HEK293T (cell line): ENCODE measurements around the gene SPATA20.

ENCODE experiments used
- CTCF ChIA-PET: fragments of 350-600 bp; formaldehyde crosslinking; extraction: SDS; loops from one replicate; lab custom pipeline; 2021; ENCODE audit warnings: antibody characterized with exemption, inconsistent platforms; lab: Yijun Ruan, JAX
- POLR2A ChIA-PET: fragments of 350-600 bp; formaldehyde crosslinking; extraction: SDS; loops from one replicate; lab custom pipeline; 2020; ENCODE audit warnings: antibody characterized with exemption, inconsistent platforms; lab: Yijun Ruan, JAX
- DNase-seq: peaks from one replicate; pipeline ENCODE4 v3.0.0; 2012; ENCODE audit warnings: mixed read lengths; ENCODE audit errors: extremely low spot score
- ARNT ChIP-seq: fragments of 450-650 bp; IDR thresholded peaks from 2 replicates; pipeline ENCODE4 v1.6.1; 2017; ENCODE audit warnings: mild to moderate bottlenecking
- BHLHE40 ChIP-seq: fragments of 450-650 bp; IDR thresholded peaks from 2 replicates; pipeline ENCODE4 v1.6.1; 2016; ENCODE audit warnings: mild to moderate bottlenecking, moderate library complexity, borderline replicate concordance
- CTBP1 ChIP-seq: fragments of 450-650 bp; IDR thresholded peaks from 2 replicates; pipeline ENCODE4 v1.6.1; 2016; ENCODE audit warnings: borderline replicate concordance
- ELF4 ChIP-seq: fragments of 450-650 bp; IDR thresholded peaks from 2 replicates; pipeline ENCODE4 v1.6.1; 2017; ENCODE audit warnings: antibody characterized with exemption
- FOXA1 ChIP-seq: fragments of 450-650 bp; IDR thresholded peaks from 2 replicates; pipeline ENCODE4 v1.6.1; 2016; ENCODE audit warnings: mild to moderate bottlenecking
- FOXK2 ChIP-seq: fragments of 450-650 bp; IDR thresholded peaks from 2 replicates; pipeline ENCODE4 v1.6.1; 2016; ENCODE audit warnings: mild to moderate bottlenecking
- FOXM1 ChIP-seq: fragments of 450-650 bp; IDR thresholded peaks from 2 replicates; pipeline ENCODE4 v1.6.1; 2017; ENCODE audit warnings: mild to moderate bottlenecking, borderline replicate concordance
- HDGF ChIP-seq: fragments of 450-650 bp; IDR thresholded peaks from 2 replicates; pipeline ENCODE4 v1.6.1; 2017; ENCODE audit warnings: antibody characterized with exemption, borderline replicate concordance
- L3MBTL2 ChIP-seq: fragments of 450-650 bp; conservative IDR thresholded peaks from 2 replicates; pipeline ENCODE4 v1.6.1; 2016; ENCODE audit warnings: mild to moderate bottlenecking
- LEF1 ChIP-seq: fragments of 450-650 bp; IDR thresholded peaks from 2 replicates; pipeline ENCODE4 v1.6.1; 2017; ENCODE audit warnings: mild to moderate bottlenecking, borderline replicate concordance
- NFRKB ChIP-seq: fragments of 450-650 bp; IDR thresholded peaks from 2 replicates; pipeline ENCODE4 v1.6.1; 2016; ENCODE audit warnings: mild to moderate bottlenecking, moderate library complexity
- SP1 ChIP-seq: fragments of 450-650 bp; IDR thresholded peaks from 2 replicates; pipeline ENCODE4 v1.6.1; 2017
- SUZ12 ChIP-seq: fragments of 450-650 bp; IDR thresholded peaks from 2 replicates; pipeline ENCODE4 v1.6.1; 2016; ENCODE audit warnings: mild to moderate bottlenecking
- TARDBP ChIP-seq: fragments of 450-650 bp; IDR thresholded peaks from 2 replicates; pipeline ENCODE4 v1.6.1; 2016
- ZNF384 ChIP-seq: fragments of 450-650 bp; IDR thresholded peaks from 2 replicates; pipeline ENCODE4 v1.6.1; 2016
- TF ChIP-seq, protein P1 (sequence below): fragments of 450-650 bp; IDR thresholded peaks from 2 replicates; pipeline ENCODE4 v1.6.1; 2016

The SPATA20 gene

GRCh38 chr17:50511058-50511457 lies 35.9 kb upstream of the SPATA20 start:
- POLR2A ChIA-PET: no interaction called here

DNA sequence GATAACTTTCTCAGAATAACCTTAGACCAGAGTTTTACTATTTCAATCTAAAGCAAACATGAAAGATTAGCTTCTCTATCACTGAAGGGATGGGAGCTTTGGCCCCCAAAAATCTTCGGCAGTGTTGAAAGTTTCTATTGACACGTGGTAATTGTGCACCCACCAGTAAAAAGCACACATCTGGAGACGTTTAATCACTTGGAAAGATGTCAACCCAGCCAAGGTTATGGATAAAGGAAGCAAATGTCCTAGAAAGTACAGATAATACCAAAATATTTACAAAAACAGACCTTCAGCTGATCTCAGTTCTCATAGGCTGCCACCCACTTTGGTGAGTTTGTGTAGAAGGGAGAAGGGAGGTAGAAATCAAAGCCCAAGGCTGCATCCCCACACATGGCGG lies 33.5 kb upstream of the SPATA20 start:
- DNase-seq: no peak
- ChIA-PET POLR2A (interaction anchor here (0.7 kb wide), 1 partner anchor 8 kb away, joined by 3 read pairs; no protein-coding TSS in a partner anchor), CTCF (no interaction called here)
- TF ChIP-seq NFRKB (no peak), BHLHE40 (no peak), SUZ12 (no peak)

More at GRCh38 chr17:50511058-50511457, 35.9 kb upstream of the SPATA20 start:
- DNase-seq: no peak
- no peak for TF ChIP-seq FOXK2
- TF ChIP-seq, protein P1, sequence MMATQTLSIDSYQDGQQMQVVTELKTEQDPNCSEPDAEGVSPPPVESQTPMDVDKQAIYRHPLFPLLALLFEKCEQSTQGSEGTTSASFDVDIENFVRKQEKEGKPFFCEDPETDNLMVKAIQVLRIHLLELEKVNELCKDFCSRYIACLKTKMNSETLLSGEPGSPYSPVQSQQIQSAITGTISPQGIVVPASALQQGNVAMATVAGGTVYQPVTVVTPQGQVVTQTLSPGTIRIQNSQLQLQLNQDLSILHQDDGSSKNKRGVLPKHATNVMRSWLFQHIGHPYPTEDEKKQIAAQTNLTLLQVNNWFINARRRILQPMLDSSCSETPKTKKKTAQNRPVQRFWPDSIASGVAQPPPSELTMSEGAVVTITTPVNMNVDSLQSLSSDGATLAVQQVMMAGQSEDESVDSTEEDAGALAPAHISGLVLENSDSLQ: no peak
- no peak for TF ChIP-seq L3MBTL2
- TF ChIP-seq BHLHE40: no peak
- TF ChIP-seq SP1: no peak
- no peak for TF ChIP-seq FOXA1
- TF ChIP-seq HDGF: no peak
- TF ChIP-seq ARNT: no peak
- TF ChIP-seq CTBP1: no peak
- no peak for TF ChIP-seq LEF1
- no peak for TF ChIP-seq ZNF384
- no peak for TF ChIP-seq SUZ12
- no peak for TF ChIP-seq ELF4
- no peak for TF ChIP-seq NFRKB
- no peak for TF ChIP-seq FOXM1
- TF ChIP-seq TARDBP: no peak
- CTCF ChIA-PET: interaction anchor here (1.1 kb wide), 1 partner anchor 9 kb away, joined by 6 read pairs; no protein-coding TSS in a partner anchor

- DNase-seq: no peak
- CTCF ChIA-PET: interaction anchor here (2.5 kb wide), 1 partner anchor 13 kb away, joined by 11 read pairs; no protein-coding TSS in a partner anchor
- TF ChIP-seq L3MBTL2 (no peak), ZNF384 (no peak), HDGF (no peak), NFRKB (no peak), BHLHE40 (no peak)
- TF ChIP-seq, protein P1: no peak
- POLR2A ChIA-PET: interaction anchor here (0.5 to 1.6 kb wide), 2 partner anchors 21 to 35 kb away, joined by 3 to 6 read pairs; no protein-coding TSS in a partner anchor
These were observed 32.6 kb upstream of the SPATA20 start for GRCh38 chr17:50514388-50514787.

- ChIA-PET CTCF (interaction anchor here (0.6 to 2.5 kb wide), 4 partner anchors 9 to 36 kb away, joined by 3 to 11 read pairs (median 4); no protein-coding TSS in a partner anchor), POLR2A (interaction anchor here (0.5 to 1.6 kb wide), 2 partner anchors 21 to 36 kb away, joined by 3 to 6 read pairs; no protein-coding TSS in a partner anchor)
- TF ChIP-seq L3MBTL2 (no peak), SUZ12 (no peak), FOXA1 (no peak), LEF1 (no peak), ELF4 (no peak), FOXM1 (no peak), SP1 (no peak), CTBP1 (no peak), ZNF384 (no peak), HDGF (no peak), ARNT (no peak), NFRKB (no peak)
- TF ChIP-seq, protein P1: no peak
- no peak for DNase-seq
These were observed 31.9 kb upstream of the SPATA20 start for GRCh38 chr17:50514936-50515702.

DNA sequence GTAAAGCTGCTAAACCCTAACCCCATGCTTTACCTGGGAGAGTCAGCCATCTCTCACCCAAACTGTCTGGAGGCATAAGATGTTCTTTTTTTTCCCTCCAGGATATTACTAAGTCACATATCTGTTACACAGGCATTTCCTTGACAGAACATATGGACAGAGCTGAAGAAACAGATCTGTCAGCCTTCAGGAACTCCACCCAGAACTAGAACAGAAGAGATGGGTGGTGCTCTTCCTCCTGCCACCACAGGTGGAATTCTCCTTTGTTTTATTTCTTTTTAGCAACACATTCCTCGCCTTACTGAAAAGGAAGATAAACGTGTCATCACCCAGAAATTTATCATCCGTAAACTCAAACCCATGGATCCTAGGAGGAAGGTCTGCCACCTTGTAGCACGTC lies 30.0 kb upstream of the SPATA20 start:
- ChIA-PET CTCF (interaction anchor here (0.7 to 1.0 kb wide), 3 partner anchors 33 to 570 kb away, joined by 3 read pairs; no protein-coding TSS in a partner anchor), POLR2A (no interaction called here)
- no peak for TF ChIP-seq FOXA1
- TF ChIP-seq ZNF384: no peak
- TF ChIP-seq, protein P1: no peak
- no peak for TF ChIP-seq TARDBP
- TF ChIP-seq HDGF: no peak
- TF ChIP-seq BHLHE40: no peak
- TF ChIP-seq SP1: no peak
- no peak for TF ChIP-seq CTBP1
- TF ChIP-seq ARNT: no peak
- TF ChIP-seq SUZ12: no peak
- no peak for TF ChIP-seq LEF1
- no peak for TF ChIP-seq ELF4
- TF ChIP-seq L3MBTL2: no peak
- TF ChIP-seq NFRKB: no peak
- no peak for TF ChIP-seq FOXK2
- TF ChIP-seq FOXM1: no peak
- DNase-seq: no peak
